ENCODE measurements around the gene SLC6A13. TPM values are rescaled to one million over a fixed set of nuclear protein-coding genes. Genes with fewer than 3 reads are reported as not detected.

The SLC6A13 gene
- total and polyA plus RNA-seq, 2 experiments from 2014 or later = 3.8 to 5.9 TPM

DNA sequence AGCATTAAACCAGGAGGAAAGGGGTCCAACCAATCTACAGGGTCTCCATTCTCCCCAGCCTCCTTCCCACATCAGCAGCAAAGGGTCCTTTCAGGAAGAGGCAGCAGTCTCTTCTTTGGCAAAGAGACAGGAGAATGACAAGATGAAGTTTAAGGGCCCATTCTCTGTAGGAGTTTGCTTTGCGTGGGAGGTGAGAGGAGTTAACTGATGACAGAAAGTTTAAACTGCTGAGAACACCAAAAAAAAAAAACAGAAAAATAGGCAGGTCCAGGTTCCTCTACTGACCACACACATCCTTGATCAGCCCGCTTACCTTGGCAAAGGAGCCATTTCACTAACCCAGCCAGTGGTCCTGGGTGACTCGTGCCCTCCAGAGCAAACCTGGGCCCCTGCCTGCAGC, 5.7 kb downstream of the SLC6A13 start:
- Histone ChIP-seq H3K4me3 (no peak overlapping the region), H3K79me2 (no peaks in the 10 kb centered on the region), H3K4me1 (ENCODE audit: insufficient read depth) (no peaks in the 10 kb centered on the region), H3K36me3 (replicated peaks; ENCODE audit: insufficient read depth, low read depth) (no peaks in the 10 kb centered on the region), H3K9me3 (ENCODE audit: low read depth) (no peaks in the 10 kb centered on the region), H3K4me2 (no peak overlapping the region), H3K9me2 (replicated peaks; ENCODE audit: insufficient read depth) (no peaks in the 10 kb centered on the region), H3K27me3 (no peaks in the 10 kb centered on the region), H4K20me1 (ENCODE audit: insufficient read depth, poor library complexity, severe bottlenecking) (no peaks in the 10 kb centered on the region), H2AFZ (no peak overlapping the region), H3K27ac (no peak overlapping the region)
- no peak for DNase-seq (ENCODE audit: low spot score)
- TF ChIP-seq EZH2phosphoT487 (IDR thresholded peaks at IDR 0.05; ENCODE audit: low read depth, severe bottlenecking, unreplicated experiment) = no peak
- TF ChIP-seq EZH2 (IDR thresholded peaks at IDR 0.05; ENCODE audit: borderline replicate concordance) = no peak
- TF ChIP-seq, protein P1, sequence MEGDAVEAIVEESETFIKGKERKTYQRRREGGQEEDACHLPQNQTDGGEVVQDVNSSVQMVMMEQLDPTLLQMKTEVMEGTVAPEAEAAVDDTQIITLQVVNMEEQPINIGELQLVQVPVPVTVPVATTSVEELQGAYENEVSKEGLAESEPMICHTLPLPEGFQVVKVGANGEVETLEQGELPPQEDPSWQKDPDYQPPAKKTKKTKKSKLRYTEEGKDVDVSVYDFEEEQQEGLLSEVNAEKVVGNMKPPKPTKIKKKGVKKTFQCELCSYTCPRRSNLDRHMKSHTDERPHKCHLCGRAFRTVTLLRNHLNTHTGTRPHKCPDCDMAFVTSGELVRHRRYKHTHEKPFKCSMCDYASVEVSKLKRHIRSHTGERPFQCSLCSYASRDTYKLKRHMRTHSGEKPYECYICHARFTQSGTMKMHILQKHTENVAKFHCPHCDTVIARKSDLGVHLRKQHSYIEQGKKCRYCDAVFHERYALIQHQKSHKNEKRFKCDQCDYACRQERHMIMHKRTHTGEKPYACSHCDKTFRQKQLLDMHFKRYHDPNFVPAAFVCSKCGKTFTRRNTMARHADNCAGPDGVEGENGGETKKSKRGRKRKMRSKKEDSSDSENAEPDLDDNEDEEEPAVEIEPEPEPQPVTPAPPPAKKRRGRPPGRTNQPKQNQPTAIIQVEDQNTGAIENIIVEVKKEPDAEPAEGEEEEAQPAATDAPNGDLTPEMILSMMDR (IDR thresholded peaks at IDR 0.05; ENCODE audit: poor library complexity) = no peak
- 79% methylated on average over 3 of the region's 3 CpGs for WGBS (ENCODE audit: low lambda C conversion rate, missing lambda C conversion rate)

DNA sequence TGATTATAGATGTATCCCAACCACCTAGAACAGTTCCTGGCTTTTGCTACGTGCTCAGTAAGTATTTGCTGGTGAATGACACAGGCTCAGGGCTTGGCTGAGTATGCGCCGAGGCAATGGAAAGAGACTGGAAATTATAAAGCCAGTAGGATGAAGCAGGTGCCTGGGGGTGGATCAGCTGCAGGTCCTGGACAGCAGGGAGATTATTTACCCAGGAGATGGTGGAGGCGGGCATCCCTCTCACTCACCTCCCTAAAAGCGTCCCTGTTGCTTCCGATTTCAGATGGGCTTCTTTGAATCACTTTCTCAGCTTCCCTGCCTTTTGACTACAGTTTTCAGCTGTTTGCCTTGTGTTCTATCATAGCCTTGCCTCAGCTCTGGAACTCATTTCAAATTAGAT, 6.4 kb downstream of the SLC6A13 start:
- TF ChIP-seq EZH2 (IDR thresholded peaks at IDR 0.05; ENCODE audit: borderline replicate concordance) = no peak
- TF ChIP-seq EZH2phosphoT487 (IDR thresholded peaks at IDR 0.05; ENCODE audit: low read depth, severe bottlenecking, unreplicated experiment) = no peak
- TF ChIP-seq, protein P1 (IDR thresholded peaks at IDR 0.05; ENCODE audit: poor library complexity) = no peak
- 92% methylated on average over 6 of the region's 6 CpGs for WGBS (ENCODE audit: low lambda C conversion rate, missing lambda C conversion rate)

DNA sequence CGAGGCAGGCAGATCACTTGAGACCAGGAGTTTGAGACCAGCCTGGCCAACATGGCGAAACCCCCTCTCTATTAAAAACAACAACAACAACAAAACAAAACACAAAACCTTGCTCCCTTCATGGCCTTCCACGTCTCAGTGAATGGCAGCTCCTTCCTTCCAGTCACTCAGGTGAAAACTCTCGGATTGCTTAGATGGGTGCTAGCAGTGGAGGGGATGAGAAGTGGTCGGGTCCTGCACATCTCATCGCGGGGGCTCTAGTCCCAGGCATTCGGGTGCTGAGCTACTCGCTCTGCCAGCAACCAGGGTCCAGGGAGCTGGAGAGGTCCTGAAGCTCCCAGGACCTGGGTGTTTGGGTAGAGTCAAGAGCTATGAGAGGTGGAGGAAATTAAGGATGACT, 7.7 kb downstream of the SLC6A13 start:
- no peaks in the 10 kb centered on the region for H3K27me3 ChIP-seq
- H3K27ac ChIP-seq = no peak overlapping the region
- no peak overlapping the region for H2AFZ ChIP-seq
- no peak overlapping the region for H3K4me2 ChIP-seq
- H3K79me2 ChIP-seq = no peaks in the 10 kb centered on the region
- H3K4me1 ChIP-seq (ENCODE audit: insufficient read depth) = no peaks in the 10 kb centered on the region
- DNase-seq (ENCODE audit: low spot score) = no peak
- H4K20me1 ChIP-seq (ENCODE audit: insufficient read depth, poor library complexity, severe bottlenecking) = no peaks in the 10 kb centered on the region
- no peak overlapping the region for H3K4me3 ChIP-seq
- H3K9me3 ChIP-seq (ENCODE audit: low read depth) = no peaks in the 10 kb centered on the region
- no peaks in the 10 kb centered on the region for H3K36me3 ChIP-seq (replicated peaks; ENCODE audit: insufficient read depth, low read depth)
- TF ChIP-seq EZH2 (IDR thresholded peaks at IDR 0.05; ENCODE audit: borderline replicate concordance) (no peak), EZH2phosphoT487 (IDR thresholded peaks at IDR 0.05; ENCODE audit: low read depth, severe bottlenecking, unreplicated experiment) (no peak)
- TF ChIP-seq, protein P1 (IDR thresholded peaks at IDR 0.05; ENCODE audit: poor library complexity) = no peak
- H3K9me2 ChIP-seq (replicated peaks; ENCODE audit: insufficient read depth) = no peaks in the 10 kb centered on the region
- 94% methylated on average over 9 of the region's 9 CpGs for WGBS (ENCODE audit: low lambda C conversion rate, missing lambda C conversion rate)

More for the DNA sequence above, 6.4 kb downstream of the SLC6A13 start:
- no peak overlapping the region for H3K4me2 ChIP-seq
- H3K27ac ChIP-seq = no peak overlapping the region
- H3K4me3 ChIP-seq = no peak overlapping the region
- H3K9me3 ChIP-seq (ENCODE audit: low read depth) = no peaks in the 10 kb centered on the region
- no peak for DNase-seq (ENCODE audit: low spot score)
- no peaks in the 10 kb centered on the region for H4K20me1 ChIP-seq (ENCODE audit: insufficient read depth, poor library complexity, severe bottlenecking)
- H3K27me3 ChIP-seq = no peaks in the 10 kb centered on the region
- H3K9me2 ChIP-seq (replicated peaks; ENCODE audit: insufficient read depth) = no peaks in the 10 kb centered on the region
- H3K4me1 ChIP-seq (ENCODE audit: insufficient read depth) = no peaks in the 10 kb centered on the region
- no peaks in the 10 kb centered on the region for H3K79me2 ChIP-seq
- no peaks in the 10 kb centered on the region for H3K36me3 ChIP-seq (replicated peaks; ENCODE audit: insufficient read depth, low read depth)
- no peak overlapping the region for H2AFZ ChIP-seq

DNA sequence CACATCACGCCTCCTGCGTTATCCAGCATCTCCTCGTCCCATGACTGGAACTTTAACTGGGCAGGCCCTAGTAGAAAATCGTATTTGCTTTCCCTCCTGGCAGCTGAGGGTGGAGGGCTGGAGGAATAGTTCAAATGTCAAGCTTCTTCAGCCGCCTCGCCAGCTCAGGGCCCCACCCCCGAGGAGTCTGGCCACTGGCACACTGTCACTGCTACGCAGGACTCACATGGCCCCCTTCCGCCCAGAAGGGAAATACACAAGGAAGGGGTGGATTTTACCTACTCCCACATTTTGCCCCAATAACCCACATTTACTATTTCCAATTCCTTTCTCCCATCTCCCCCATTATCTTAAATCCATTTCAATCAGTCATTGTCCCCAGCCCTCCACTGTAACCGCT, 8.6 kb downstream of the SLC6A13 start:
- Histone ChIP-seq H3K36me3 (replicated peaks; ENCODE audit: insufficient read depth, low read depth) (no peaks in the 10 kb centered on the region), H3K27ac (no peak overlapping the region), H3K9me2 (replicated peaks; ENCODE audit: insufficient read depth) (no peaks in the 10 kb centered on the region), H2AFZ (no peak overlapping the region), H3K4me2 (no peak overlapping the region), H3K27me3 (no peaks in the 10 kb centered on the region), H4K20me1 (ENCODE audit: insufficient read depth, poor library complexity, severe bottlenecking) (no peaks in the 10 kb centered on the region), H3K4me1 (ENCODE audit: insufficient read depth) (no peaks in the 10 kb centered on the region), H3K4me3 (no peak overlapping the region), H3K9me3 (ENCODE audit: low read depth) (no peaks in the 10 kb centered on the region), H3K79me2 (no peaks in the 10 kb centered on the region)
- DNase-seq (ENCODE audit: low spot score) = no peak
- no peak for TF ChIP-seq EZH2phosphoT487 (IDR thresholded peaks at IDR 0.05; ENCODE audit: low read depth, severe bottlenecking, unreplicated experiment)
- TF ChIP-seq, protein P1 (IDR thresholded peaks at IDR 0.05; ENCODE audit: poor library complexity) = no peak
- TF ChIP-seq EZH2 (IDR thresholded peaks at IDR 0.05; ENCODE audit: borderline replicate concordance) = no peak
- 57% methylated on average over 10 of the region's 10 CpGs for WGBS (ENCODE audit: low lambda C conversion rate, missing lambda C conversion rate)
